ENCODE data around the gene ZNF488.
"Not testable (repeated sequence)": the region's sequence is repeated elsewhere in the genome, so short reads cannot be mapped to it uniquely, and the experiment has no call there.

The ZNF488 gene

GRCh38 chr10:47384148-47384921, at the start of gene ZNF488:
Gene ZNF488, minus strand, starts transcription at chr10:47384293. Its CDS starts 15,464 bp downstream, at chr10:47368829.
- peak; percentile 79 for DNase-seq

- DNase-seq = no peak
These were observed 41.8 kb upstream of the ZNF488 start for GRCh38 chr10:47425813-47426419.

GRCh38 chr10:47424231-47424630, 40.1 kb upstream of the ZNF488 start:
- no peak for DNase-seq

GRCh38 chr10:47423476-47423875, 39.4 kb upstream of the ZNF488 start:
- DNase-seq = no peak

GRCh38 chr10:47421057-47421952, 37.2 kb upstream of the ZNF488 start:
- no peak for DNase-seq

- no peak for DNase-seq
These were observed 36.4 kb upstream of the ZNF488 start for GRCh38 chr10:47420305-47421056.

- no peak for DNase-seq
These were observed 35.3 kb upstream of the ZNF488 start for GRCh38 chr10:47419421-47419820.

- no peak for DNase-seq
These were observed 34.9 kb upstream of the ZNF488 start for GRCh38 chr10:47418966-47419365.

GRCh38 chr10:47418321-47418720, 34.2 kb upstream of the ZNF488 start:
- DNase-seq = no peak

GRCh38 chr10:47416305-47417218, 32.5 kb upstream of the ZNF488 start:
- DNase-seq = not testable (repeated sequence)

- DNase-seq = no peak
These were observed 31.6 kb upstream of the ZNF488 start for GRCh38 chr10:47415520-47416304.

GRCh38 chr10:47414752-47415519, 30.8 kb upstream of the ZNF488 start:
- DNase-seq = no peak

- DNase-seq = no peak
These were observed 30.1 kb upstream of the ZNF488 start for GRCh38 chr10:47414227-47414592.

GRCh38 chr10:47413531-47414226, 29.6 kb upstream of the ZNF488 start:
- no peak for DNase-seq

- no peak for DNase-seq
These were observed 28.8 kb upstream of the ZNF488 start for GRCh38 chr10:47412869-47413268.

- DNase-seq = no peak
These were observed 28.2 kb upstream of the ZNF488 start for GRCh38 chr10:47412177-47412730.

- DNase-seq = no peak
These were observed 26.8 kb upstream of the ZNF488 start for GRCh38 chr10:47410862-47411261.

GRCh38 chr10:47410271-47410670, 26.2 kb upstream of the ZNF488 start:
- DNase-seq = no peak

- DNase-seq = no peak
These were observed 25.8 kb upstream of the ZNF488 start for GRCh38 chr10:47409866-47410256.

Data from CD4-positive, alpha-beta T cell treated with Interleukin-12 subunit alpha and Interleukin-12 subunit beta, for 1 hour (primary cell).